Astrocyte of the cerebellum (primary cell): ENCODE results near the gene COQ8A.

Experiments
- DNase-seq: peaks from one replicate; pipeline ENCODE4 v3.0.0-alpha.2; 2011; ENCODE audit warnings: low read depth
- H3K4me3 ChIP-seq: 2 replicates; pipeline ENCODE4 v1.5.1; 2011; ENCODE audit warnings: mild to moderate bottlenecking, low read depth, low read length, moderate library complexity
- in situ Hi-C: cut with HindIII; loops from 2 replicates; pipeline ENCODE4 v1.10.0; 2017; ENCODE audit warnings: low sequenced_read_pairs
- TF ChIP-seq, protein P1 (sequence below): IDR thresholded peaks from 2 replicates; pipeline ENCODE4 v1.5.1; 2012; ENCODE audit warnings: low read length, low read depth, moderate library complexity, mild to moderate bottlenecking; ENCODE audit errors: missing control alignments

Gene COQ8A

DNA sequence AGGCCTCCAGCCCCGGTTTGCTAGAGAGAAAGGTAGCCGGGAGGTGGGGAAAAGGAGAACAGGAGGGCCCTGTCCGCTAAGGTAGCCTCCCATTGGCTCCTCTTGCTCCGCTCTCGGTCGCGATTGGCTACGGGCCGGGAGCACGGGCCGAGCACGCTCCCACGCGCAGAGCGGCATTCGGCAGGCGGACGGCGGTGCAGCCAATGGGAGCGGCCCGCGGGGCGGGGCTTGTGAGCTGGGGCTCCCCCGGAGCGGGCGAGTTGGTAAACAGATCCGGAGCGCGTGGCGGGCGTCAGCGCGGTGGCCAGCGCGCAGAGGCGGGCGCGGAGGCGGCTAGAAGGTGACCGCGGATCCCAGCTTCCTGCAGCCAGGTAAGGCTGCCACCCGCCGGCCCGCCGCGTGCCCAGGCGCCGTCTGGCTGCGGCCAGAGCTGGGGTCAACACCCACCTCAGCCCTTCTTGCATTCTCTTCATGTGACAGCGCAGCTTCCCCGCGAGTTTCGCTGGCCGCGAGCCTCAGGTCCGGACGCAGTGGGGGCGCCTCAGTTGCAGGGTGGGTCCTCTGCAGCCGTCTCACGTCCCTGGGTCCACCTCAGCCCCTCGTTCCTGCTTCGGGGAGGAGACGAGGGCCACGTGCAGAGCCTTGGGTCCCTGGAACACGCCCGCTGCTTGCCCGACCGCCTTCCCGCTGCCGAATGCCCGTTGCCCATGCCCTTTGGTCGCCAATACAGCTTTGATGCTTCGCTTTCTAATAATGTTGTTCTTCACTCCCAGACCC lies at the start of gene COQ8A:
Gene COQ8A (plus strand): TSS at position 266 of the 777 bp plus-strand sequence. CDS start 21,092 bp downstream, outside the sequence.
- in situ Hi-C loops: no loop called here
- peak; percentile 99 for DNase-seq
- H3K4me3 ChIP-seq: peak within 1 kb of the TSS; percentile 71
- TF ChIP-seq, protein P1, sequence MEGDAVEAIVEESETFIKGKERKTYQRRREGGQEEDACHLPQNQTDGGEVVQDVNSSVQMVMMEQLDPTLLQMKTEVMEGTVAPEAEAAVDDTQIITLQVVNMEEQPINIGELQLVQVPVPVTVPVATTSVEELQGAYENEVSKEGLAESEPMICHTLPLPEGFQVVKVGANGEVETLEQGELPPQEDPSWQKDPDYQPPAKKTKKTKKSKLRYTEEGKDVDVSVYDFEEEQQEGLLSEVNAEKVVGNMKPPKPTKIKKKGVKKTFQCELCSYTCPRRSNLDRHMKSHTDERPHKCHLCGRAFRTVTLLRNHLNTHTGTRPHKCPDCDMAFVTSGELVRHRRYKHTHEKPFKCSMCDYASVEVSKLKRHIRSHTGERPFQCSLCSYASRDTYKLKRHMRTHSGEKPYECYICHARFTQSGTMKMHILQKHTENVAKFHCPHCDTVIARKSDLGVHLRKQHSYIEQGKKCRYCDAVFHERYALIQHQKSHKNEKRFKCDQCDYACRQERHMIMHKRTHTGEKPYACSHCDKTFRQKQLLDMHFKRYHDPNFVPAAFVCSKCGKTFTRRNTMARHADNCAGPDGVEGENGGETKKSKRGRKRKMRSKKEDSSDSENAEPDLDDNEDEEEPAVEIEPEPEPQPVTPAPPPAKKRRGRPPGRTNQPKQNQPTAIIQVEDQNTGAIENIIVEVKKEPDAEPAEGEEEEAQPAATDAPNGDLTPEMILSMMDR: no peak

GRCh38 chr1:226890331-226891108 lies 49.6 kb upstream of the COQ8A start:
- no peak overlapping the region for H3K4me3 ChIP-seq
- in situ Hi-C loops: no loop called here
- DNase-seq: no peak
- TF ChIP-seq, protein P1: no peak

DNA sequence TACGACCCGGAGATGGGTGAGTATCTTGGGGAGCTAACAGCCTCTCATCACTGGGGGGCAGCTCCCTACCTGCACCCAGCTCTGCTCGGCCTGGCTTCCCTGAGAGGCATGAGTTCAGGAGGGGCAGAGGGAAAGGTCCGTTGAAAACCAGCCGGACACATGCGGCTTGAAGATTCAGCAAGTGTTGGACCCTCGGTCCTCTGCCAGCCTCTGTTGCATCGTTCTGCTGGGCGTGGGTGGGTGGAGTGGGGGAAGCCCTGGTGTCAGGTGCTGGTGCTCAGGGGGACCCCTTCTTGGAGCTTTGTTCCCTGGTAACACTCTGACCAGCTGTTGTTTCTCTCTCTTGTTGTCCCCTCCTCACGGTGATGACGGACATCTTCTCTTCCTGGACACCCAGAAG lies 48.7 kb upstream of the COQ8A start:
- in situ Hi-C loops: no loop called here
- no peak for DNase-seq
- TF ChIP-seq, protein P1: no peak
- H3K4me3 ChIP-seq: no peak overlapping the region

DNA sequence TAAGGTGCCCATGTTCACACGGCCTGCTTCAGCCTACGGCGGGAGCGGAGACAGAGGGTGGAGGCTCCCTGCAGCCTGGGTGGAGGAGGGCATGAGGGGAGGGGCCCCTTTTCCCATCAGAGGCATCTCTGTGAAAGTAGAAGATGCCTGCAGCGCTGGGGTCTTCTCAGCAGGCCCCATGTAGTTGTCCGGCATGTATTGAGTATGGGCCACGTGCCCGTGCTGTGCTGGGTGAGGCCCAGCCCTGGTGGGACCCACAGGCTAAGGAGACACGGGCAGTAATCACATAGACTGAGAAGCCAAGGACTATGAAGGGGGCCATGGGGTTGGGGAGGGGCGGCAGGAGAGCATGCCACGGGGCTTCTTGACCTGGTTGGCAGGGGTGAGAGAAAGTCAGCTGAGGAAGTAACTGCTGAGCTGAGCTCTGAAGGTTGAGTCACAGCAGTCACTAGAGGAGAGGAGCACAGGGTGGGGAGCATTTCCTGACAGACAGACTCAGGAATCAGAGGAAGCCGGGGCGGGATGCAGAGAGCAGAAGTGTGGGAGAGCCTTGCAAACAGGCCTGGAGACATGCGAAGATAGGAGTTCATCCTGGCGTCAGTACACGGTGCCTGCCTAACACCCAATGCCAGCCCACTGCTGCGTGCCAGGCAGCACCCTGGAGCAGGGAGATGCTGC lies 48.1 kb upstream of the COQ8A start:
- TF ChIP-seq, protein P1: no peak
- no peak overlapping the region for H3K4me3 ChIP-seq
- in situ Hi-C loops: no loop called here
- no peak for DNase-seq

- DNase-seq: no peak
- in situ Hi-C loops: no loop called here
These were observed 47.6 kb upstream of the COQ8A start for GRCh38 chr1:226892524-226892875.

DNA sequence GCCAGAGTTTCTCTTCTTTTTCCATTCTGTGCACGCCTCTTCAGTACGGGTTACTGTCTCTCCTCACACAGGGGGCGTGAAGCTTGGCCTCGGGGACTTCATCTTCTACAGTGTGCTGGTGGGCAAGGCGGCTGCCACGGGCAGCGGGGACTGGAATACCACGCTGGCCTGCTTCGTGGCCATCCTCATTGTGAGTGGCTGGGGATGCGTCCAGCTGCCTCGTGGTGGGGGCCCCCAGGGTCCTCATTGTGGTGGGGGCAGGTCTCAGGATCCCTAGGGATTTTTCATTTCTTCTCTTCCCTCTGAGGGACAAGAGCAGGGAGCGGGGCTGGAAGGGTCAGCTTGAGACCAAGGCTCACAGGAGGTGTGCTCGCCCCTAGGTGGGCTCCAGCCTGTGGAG lies 46.2 kb upstream of the COQ8A start:
- TF ChIP-seq, protein P1: no peak
- no peak overlapping the region for H3K4me3 ChIP-seq
- no peak for DNase-seq
- in situ Hi-C loops: no loop called here

More at GRCh38 chr1:226892524-226892875, 47.6 kb upstream of the COQ8A start:
- TF ChIP-seq, protein P1: no peak
- H3K4me3 ChIP-seq: no peak overlapping the region
